MV-4-11 (cell line): ENCODE results near the gene PITPNM3.

ENCODE experiments used
- DNase-seq: peaks from one replicate; lab custom pipeline; 2025; lab: John Stamatoyannopoulos, UW

PITPNM3 gene

DNA sequence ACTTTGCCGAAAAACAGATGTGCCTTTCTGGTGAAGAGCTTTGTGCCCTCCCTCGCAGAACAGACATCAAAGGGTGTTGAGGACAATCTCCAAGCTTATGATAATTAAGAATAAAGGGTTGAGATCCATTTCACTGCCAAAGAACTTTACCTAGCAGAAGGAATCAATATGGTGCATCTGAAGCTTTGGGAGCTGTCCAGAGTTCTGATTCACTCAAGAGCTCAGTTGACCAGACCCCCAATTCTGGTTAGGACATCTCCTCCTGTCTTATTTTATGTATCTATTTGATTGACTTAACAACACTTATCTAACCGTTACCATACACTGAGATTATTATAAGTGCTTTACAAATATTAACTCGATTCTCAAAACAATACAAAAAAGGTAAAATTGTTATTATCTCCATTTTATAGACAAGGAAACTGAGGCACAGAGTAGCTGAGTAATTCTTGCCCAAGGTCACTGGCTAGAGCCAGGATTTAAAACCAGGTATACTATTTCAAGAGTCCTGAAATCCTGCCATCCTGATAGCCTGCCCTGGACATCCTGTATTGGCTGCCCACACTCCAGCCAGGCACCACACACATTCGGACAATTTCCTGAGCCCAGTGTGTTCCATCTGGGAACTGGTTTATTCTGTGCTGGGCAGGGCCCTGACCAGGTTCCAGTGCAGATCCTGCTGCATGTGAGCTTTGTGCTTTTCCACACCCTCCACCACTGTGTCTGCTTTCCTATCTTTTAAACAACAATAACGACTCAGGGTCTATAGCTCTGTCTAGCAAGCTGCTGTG, 29.8 kb downstream of the PITPNM3 start:
- DNase-seq = no peak

- no peak for DNase-seq
Measured at GRCh38 chr17:6525731-6526130, 30.6 kb downstream of the PITPNM3 start.

GRCh38 chr17:6525141-6525540, 31.2 kb downstream of the PITPNM3 start:
- no peak for DNase-seq

DNA sequence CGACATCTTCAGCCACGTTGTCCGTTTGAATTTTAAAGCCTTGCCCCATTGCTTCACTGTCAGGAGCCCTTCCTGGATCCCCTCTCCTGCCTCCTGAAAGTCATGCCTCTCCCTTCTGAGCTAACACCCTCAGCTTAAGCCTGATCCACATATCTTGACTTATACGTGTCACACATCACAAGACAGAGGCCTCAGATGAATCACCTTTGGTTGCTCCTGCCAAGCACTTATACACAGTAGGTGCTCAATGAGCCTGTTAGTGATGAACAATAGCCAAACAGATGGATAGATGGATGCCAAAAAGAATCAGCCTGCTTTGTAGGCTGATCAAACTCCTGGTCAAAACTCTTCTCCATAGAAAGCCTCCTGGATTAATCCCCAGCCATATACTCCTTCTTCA, 31.8 kb downstream of the PITPNM3 start:
- DNase-seq = no peak

DNA sequence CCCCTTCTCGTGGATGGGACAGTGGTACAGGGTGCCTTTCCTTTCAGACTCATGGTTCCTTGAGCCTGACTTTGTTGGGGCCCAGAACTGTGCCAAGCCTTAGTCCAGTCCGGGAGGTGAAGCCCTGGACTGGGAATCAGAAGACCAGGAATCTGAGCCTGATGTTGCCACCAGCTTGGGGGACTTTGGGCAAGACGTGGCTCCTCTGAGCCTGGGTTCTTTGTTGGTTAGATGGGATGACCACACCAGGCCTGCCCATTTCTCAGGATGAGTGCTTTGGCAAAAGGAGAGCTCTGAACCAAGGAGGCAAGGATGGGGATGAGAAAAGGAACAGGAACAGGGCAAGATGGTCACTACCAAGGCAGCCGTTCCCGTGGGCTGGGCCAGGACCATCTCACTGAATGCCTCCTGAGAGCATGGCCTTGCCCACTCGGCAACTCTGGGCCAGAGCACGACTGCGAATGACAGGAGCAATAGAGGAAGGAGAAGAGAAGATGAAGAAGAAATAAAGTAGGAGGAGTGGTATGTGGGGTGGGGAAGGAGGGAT, 32.5 kb downstream of the PITPNM3 start:
- no peak for DNase-seq

- DNase-seq = no peak
Measured at GRCh38 chr17:6523330-6523729, 33.0 kb downstream of the PITPNM3 start.

- DNase-seq = peak; percentile 68
Measured at GRCh38 chr17:6521586-6521985, 34.8 kb downstream of the PITPNM3 start.

DNA sequence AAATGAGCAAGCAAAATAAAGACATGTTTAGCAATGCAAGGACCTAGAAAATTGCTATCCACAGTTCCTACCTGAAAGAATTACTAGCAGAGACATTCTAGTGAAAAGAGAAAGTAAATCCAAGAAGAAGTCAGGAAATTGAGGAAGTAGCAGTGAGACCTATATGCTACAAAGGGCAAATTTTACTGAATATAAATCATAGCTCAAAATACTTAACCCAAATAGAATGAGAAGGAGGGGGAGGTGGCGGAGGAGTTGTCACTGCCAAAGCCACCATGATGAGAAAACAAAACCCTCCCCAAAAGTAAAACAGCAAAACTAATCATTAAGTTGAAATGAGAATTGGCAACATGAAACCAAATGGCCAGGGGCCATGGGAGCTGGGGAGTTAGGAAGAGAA, 39.3 kb downstream of the PITPNM3 start:
- peak; percentile 49 for DNase-seq

DNA sequence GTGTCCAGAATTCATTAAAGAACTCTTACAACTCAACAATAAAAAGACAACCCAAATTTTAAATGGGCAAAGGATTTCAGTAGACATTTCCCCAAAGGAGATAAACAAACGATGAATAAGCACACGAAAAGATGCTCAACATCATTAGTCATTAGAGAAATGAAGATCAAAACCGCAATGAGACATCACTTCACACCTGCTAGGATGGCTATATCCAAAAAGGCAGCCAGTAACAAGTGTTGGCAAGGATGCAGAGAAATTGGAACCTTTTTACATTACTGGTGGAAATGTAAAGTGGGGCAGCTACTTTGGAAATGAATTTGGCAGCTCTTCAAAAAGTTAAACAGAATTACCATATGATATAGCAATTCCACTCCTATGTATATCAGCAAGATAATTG, 42.0 kb downstream of the PITPNM3 start:
- DNase-seq = no peak

GRCh38 chr17:6512552-6512951, 43.8 kb downstream of the PITPNM3 start:
- no peak for DNase-seq

DNA sequence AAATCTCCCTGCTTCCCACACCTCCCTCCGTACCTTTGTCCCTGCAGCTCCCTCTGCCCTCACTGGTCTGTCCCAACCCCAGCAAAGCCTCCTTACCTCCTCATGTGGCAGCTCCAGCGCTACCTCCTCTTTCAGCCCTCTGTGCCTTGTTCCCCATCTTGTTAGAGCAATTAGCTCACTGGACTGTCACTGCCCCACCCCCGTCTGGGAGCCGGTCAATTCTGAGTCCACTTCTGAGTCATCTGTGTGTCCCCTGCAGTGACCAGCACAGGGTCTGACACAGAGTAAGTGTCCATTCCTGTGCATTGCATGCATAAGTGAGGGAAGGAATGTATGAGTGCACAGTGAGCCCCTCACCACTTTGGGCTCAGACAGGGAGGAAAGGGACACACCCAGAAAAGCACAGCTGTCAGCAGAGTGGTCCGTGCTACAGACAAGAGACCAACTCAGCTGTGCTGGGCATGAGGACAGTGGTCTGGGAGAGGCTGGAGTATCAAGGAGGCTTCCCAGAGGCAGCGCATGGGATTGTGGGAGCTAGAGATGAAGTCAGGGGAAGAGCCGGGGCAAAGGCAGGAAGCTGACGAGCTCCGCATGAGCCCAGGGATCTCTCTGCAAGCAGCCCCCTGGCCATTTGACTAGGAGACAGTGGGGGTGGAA, 45.9 kb downstream of the PITPNM3 start:
- no peak for DNase-seq

- no peak for DNase-seq
Measured at GRCh38 chr17:6509921-6510320, 46.4 kb downstream of the PITPNM3 start.

DNA sequence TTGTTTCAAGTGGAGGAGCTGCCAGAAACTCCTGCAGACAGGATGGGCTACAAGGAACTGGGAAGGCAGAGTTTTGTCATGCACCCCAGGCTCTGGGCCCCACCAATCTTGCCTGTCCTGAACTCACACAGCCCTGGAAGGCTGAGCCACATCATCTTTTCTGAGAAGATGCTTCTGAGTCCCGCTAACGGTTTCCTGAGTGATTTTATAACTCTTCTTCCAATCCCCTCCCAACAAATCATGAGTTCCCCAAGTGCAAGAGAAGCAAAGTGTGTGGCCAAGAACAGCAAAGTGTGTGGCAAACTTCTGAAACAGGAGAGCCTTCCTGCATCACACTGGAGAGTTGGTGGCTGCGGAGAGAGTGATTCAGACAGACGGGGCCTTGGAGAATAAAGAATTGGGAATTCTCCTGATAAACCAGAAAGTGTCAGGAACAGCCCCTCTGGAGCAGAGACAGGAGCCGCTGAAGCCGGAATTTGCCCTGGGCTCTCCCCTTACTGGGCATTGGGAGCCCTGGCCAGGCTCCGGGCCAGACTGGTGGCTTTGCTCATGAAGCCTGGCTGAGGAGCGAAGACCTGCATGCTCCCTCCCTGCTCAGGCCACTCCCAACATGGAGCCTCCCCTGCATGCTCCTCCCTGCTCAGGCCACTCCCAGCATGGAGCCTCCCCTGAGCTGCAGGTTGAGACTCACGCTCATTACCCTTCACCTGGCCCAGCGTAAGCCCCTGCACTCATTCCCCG, 47.2 kb downstream of the PITPNM3 start:
- no peak for DNase-seq

GRCh38 chr17:6508519-6509030, 47.8 kb downstream of the PITPNM3 start:
- no peak for DNase-seq

DNA sequence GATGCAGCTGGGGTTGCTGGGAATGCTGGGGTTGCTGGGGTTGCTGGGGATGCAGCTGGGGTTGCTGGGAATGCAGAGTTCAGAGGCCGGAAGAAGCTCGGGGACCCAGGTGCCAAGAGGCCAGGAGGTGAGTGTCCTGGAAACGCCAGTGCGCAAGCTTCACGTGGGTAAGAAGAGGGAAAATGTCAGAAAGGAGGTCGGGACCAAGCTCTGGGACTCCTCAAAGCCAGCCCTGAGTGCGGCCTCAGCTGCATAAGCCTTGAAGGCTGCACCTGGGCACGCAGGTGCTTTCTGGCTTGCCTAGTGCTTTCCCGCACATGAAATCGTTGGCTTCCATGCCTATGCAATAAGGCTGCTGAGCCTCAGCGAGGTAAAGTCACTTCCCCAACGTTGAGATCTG, 48.3 kb downstream of the PITPNM3 start:
- no peak for DNase-seq

GRCh38 chr17:6507535-6507934, 48.8 kb downstream of the PITPNM3 start:
- no peak for DNase-seq

GRCh38 chr17:6506679-6507231, 49.6 kb downstream of the PITPNM3 start:
- DNase-seq = no peak

DNA sequence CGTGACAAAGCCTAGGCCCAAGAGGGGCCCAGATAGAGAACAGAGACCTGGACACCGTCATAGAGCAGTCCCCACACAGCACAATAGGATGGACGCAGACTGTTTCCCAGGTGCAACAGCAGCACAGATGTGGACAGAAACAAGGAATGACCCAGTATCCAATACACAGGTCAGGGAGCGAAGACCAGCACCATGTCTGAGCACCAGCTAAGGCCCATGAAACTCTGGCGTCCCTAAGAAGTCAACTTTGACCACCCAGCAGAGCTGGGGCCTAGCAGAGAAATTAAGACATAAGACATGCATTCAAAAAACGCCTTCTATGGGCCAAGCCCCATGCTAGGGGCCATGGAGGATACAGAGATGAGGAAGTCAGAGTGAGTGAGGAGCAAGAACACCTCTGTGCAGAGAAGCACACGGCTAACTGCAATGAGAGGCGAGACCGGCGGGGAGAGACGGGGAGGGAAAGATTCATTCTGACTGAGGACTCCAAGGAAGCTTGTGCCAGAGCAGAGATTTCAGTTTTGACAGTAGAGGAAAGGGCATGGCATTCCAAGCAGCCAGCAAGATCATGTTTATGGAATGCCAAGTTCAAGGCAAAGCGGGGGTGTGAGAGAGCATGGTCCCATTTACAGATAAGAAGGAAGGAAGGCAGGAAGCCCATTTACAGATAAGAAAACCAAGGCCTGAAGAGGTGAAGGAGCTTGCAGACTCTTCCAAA, 50.8 kb downstream of the PITPNM3 start:
- no peak for DNase-seq

- no peak for DNase-seq
Measured at GRCh38 chr17:6503641-6504195, 52.6 kb downstream of the PITPNM3 start.

DNA sequence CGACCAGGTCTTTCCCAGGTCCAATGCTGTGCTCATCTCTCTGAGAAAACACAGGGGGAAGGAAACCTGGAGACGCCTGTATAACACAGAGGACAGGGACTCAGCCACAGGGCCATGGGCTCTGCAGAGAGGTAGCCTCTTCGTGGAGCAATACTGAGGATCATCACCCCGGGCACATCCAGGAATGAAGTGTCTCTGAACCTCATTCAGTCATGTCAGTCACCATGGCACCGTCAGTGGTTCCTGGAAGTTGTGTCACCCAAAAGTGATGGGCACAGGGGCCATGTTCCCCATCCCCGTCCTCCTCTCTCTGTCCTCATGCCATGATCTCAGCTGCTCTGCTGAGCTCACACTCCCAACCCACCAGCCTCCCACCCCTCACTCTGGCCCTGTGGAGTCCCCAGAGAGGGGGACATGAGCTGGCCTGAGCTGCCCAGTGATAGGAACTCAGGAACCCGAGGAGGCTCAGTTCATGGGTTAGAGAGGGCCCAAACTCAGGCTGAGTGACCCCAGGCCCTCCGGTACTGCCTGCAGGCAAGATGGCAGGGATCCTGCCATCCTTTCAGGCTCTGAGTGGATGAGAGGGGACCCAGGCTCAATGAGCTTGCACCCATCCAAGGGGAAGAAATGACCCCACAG, 53.4 kb downstream of the PITPNM3 start:
- DNase-seq = no peak

- DNase-seq = no peak
Measured at GRCh38 chr17:6502142-6502541, 54.2 kb downstream of the PITPNM3 start.
